ENCODE data around the gene HHAT. TPM values are rescaled to one million over a fixed set of nuclear protein-coding genes. Genes with fewer than 3 reads are reported as not detected.

HHAT gene
- total and polyA plus RNA-seq, 2 experiments from 2014 or later, result 1.6 to 1.9 TPM

DNA sequence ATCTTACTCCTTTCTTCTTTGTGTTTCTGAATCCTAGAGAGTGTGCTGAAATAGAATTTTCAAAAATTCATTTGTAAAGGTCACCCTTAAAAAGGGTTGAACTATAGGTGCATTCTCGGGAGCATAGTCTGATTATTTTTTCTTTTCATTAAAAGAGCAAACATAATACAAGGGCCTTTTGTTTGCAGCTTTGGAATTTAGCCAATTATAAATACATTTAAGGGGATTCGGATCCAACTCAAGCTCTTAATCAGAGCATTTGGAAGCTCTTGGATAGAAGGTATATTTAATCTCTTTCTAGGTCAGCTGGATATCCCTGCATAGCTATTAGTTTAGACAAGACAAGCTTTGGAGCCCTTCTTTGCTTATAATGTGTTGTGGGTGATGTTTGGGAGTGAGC, 321.7 kb downstream of the HHAT start:
- Histone ChIP-seq H4K20me1 (ENCODE audit: insufficient read depth) (no peaks in the 10 kb centered on the region), H3K9ac (no peak overlapping the region), H3K4me3 (no peak overlapping the region), H3K27me3 (replicated peaks; ENCODE audit: insufficient read depth) (no peaks in the 10 kb centered on the region), H3K4me1 (ENCODE audit: insufficient read depth) (no peaks in the 10 kb centered on the region), H3K4me2 (ENCODE audit: unreplicated experiment) (no peak overlapping the region), H3K36me3 (ENCODE audit: low read depth) (no peaks in the 10 kb centered on the region), H3F3A (ENCODE audit: insufficient read depth) (no peaks in the 10 kb centered on the region), H3K79me2 (ENCODE audit: insufficient read depth) (no peaks in the 10 kb centered on the region), H3K9me2 (ENCODE audit: insufficient read depth) (no peaks in the 10 kb centered on the region), H3K9me3 (ENCODE audit: low read depth) (no peaks in the 10 kb centered on the region), H2AFZ (no peak overlapping the region), H3K27ac (no peak overlapping the region)
- in situ Hi-C loops (cut with MboI), result no loop called here
- TF ChIP-seq EZH2 (IDR thresholded peaks at IDR 0.05; ENCODE audit: insufficient read depth, poor library complexity, severe bottlenecking) (no peak), EZH2phosphoT487 (IDR thresholded peaks at IDR 0.05; ENCODE audit: insufficient read depth, low read depth) (no peak)
- DNase-seq, result no peak
- 27 to 40% methylated on average over 2 of the region's 2 CpGs for WGBS, 2 experiments (ENCODE audit: low coverage in 1 of 2, low lambda C conversion rate in 2 of 2, missing lambda C conversion rate in 2 of 2)

GRCh38 chr1:210652329-210652954, 323.7 kb downstream of the HHAT start:
- H3K27ac ChIP-seq, result no peak overlapping the region
- no peaks in the 10 kb centered on the region for H3F3A ChIP-seq (ENCODE audit: insufficient read depth)
- H3K27me3 ChIP-seq (replicated peaks; ENCODE audit: insufficient read depth), result no peaks in the 10 kb centered on the region
- no peaks in the 10 kb centered on the region for H3K9me3 ChIP-seq (ENCODE audit: low read depth)
- no peaks in the 10 kb centered on the region for H3K4me1 ChIP-seq (ENCODE audit: insufficient read depth)
- WGBS, 2 experiments (ENCODE audit: low coverage in 1 of 2, low lambda C conversion rate in 2 of 2, missing lambda C conversion rate in 2 of 2), result 28 to 29% methylated on average over 6 to 7 of the region's 7 CpGs
- no peak for DNase-seq
- no peaks in the 10 kb centered on the region for H3K36me3 ChIP-seq (ENCODE audit: low read depth)
- no peaks in the 10 kb centered on the region for H3K9me2 ChIP-seq (ENCODE audit: insufficient read depth)
- H3K4me2 ChIP-seq (ENCODE audit: unreplicated experiment), result no peak overlapping the region
- in situ Hi-C loops (cut with MboI), result no loop called here
- H2AFZ ChIP-seq, result no peak overlapping the region
- H3K79me2 ChIP-seq (ENCODE audit: insufficient read depth), result no peaks in the 10 kb centered on the region
- H3K9ac ChIP-seq, result no peak overlapping the region
- no peak overlapping the region for H3K4me3 ChIP-seq
- TF ChIP-seq EZH2 (IDR thresholded peaks at IDR 0.05; ENCODE audit: insufficient read depth, poor library complexity, severe bottlenecking) (no peak), EZH2phosphoT487 (IDR thresholded peaks at IDR 0.05; ENCODE audit: insufficient read depth, low read depth) (no peak)
- no peaks in the 10 kb centered on the region for H4K20me1 ChIP-seq (ENCODE audit: insufficient read depth)

GRCh38 chr1:210653771-210654170, 325.1 kb downstream of the HHAT start:
- H3K9me2 ChIP-seq (ENCODE audit: insufficient read depth), result no peaks in the 10 kb centered on the region
- no peak for DNase-seq
- no peak overlapping the region for H2AFZ ChIP-seq
- H3K4me1 ChIP-seq (ENCODE audit: insufficient read depth), result no peaks in the 10 kb centered on the region
- no peak overlapping the region for H3K4me2 ChIP-seq (ENCODE audit: unreplicated experiment)
- no peak for TF ChIP-seq EZH2 (IDR thresholded peaks at IDR 0.05; ENCODE audit: insufficient read depth, poor library complexity, severe bottlenecking)
- TF ChIP-seq EZH2phosphoT487 (IDR thresholded peaks at IDR 0.05; ENCODE audit: insufficient read depth, low read depth), result no peak
- H4K20me1 ChIP-seq (ENCODE audit: insufficient read depth), result no peaks in the 10 kb centered on the region
- no peaks in the 10 kb centered on the region for H3K27me3 ChIP-seq (replicated peaks; ENCODE audit: insufficient read depth)
- H3K9me3 ChIP-seq (ENCODE audit: low read depth), result no peaks in the 10 kb centered on the region
- in situ Hi-C loops (cut with MboI), result no loop called here
- no peaks in the 10 kb centered on the region for H3K79me2 ChIP-seq (ENCODE audit: insufficient read depth)
- no peaks in the 10 kb centered on the region for H3K36me3 ChIP-seq (ENCODE audit: low read depth)
- H3K4me3 ChIP-seq, result no peak overlapping the region
- no peaks in the 10 kb centered on the region for H3F3A ChIP-seq (ENCODE audit: insufficient read depth)
- WGBS, 2 experiments (ENCODE audit: low coverage in 1 of 2, low lambda C conversion rate in 2 of 2, missing lambda C conversion rate in 2 of 2), result 43 to 46% methylated on average over 6 of the region's 6 CpGs
- no peak overlapping the region for H3K27ac ChIP-seq
- no peak overlapping the region for H3K9ac ChIP-seq

DNA sequence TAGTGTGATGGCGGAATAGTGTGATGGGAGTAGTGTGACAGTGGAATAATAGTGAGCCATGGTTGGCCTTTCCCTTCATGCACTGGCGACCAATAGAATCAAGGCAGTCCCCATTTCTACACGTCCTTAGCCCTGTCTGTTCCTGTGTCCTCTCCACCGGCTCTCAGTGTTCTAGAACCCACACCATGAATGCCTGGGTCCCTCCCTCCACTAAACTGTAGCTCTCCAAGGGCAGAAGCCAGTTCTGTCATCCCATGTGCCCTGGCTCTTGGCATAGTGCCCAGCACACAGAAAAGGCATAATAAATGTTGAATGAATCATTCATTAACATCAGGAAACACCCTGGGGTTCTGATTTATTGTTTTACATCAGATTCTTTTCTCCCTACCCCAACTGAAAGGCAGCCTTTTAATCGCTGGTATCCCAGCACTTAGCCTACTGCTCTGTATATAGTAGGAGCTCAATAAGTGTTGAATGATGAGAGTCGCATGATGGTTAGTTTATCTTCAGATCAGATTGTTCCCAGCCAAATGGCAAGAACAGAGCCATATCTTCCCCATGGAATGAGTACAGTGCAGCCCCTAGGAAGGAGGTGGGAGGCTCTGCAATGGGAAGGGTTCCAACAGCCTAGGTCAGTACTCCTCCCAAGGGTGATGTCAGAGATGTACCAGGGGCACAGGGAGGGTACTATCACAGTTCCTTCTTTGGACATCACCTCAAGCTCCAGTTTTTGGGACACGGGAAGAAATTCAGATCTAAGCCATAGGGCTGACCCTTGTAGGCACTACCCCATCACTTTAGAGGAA, 325.7 kb downstream of the HHAT start:
- H3K79me2 ChIP-seq (ENCODE audit: insufficient read depth), result no peaks in the 10 kb centered on the region
- H4K20me1 ChIP-seq (ENCODE audit: insufficient read depth), result no peaks in the 10 kb centered on the region
- H3F3A ChIP-seq (ENCODE audit: insufficient read depth), result no peaks in the 10 kb centered on the region
- no peak overlapping the region for H3K27ac ChIP-seq
- no peak overlapping the region for H2AFZ ChIP-seq
- H3K27me3 ChIP-seq (replicated peaks; ENCODE audit: insufficient read depth), result no peaks in the 10 kb centered on the region
- H3K4me2 ChIP-seq (ENCODE audit: unreplicated experiment), result no peak overlapping the region
- H3K36me3 ChIP-seq (ENCODE audit: low read depth), result no peaks in the 10 kb centered on the region
- H3K9me2 ChIP-seq (ENCODE audit: insufficient read depth), result no peaks in the 10 kb centered on the region
- WGBS, 2 experiments (ENCODE audit: low coverage in 1 of 2, low lambda C conversion rate in 2 of 2, missing lambda C conversion rate in 2 of 2), result 44 to 47% methylated on average over 7 of the region's 7 CpGs
- H3K9me3 ChIP-seq (ENCODE audit: low read depth), result no peaks in the 10 kb centered on the region
- in situ Hi-C loops (cut with MboI), result no loop called here
- H3K4me3 ChIP-seq, result no peak overlapping the region
- H3K9ac ChIP-seq, result no peak overlapping the region
- peak; percentile 3 for DNase-seq
- H3K4me1 ChIP-seq (ENCODE audit: insufficient read depth), result no peaks in the 10 kb centered on the region
- TF ChIP-seq EZH2phosphoT487 (IDR thresholded peaks at IDR 0.05; ENCODE audit: insufficient read depth, low read depth) (no peak), EZH2 (IDR thresholded peaks at IDR 0.05; ENCODE audit: insufficient read depth, poor library complexity, severe bottlenecking) (no peak)

All from GM23248 (cell line).